SJCRH30 (cell line): ENCODE data around the gene ST6GALNAC3. TPM values are rescaled to one million over a fixed set of nuclear protein-coding genes. Genes with fewer than 3 reads are reported as not detected.

Experiments used
- DNase-seq, 2 experiments: peaks; one replicate each; pipeline ENCODE4 v3.0.0-alpha.2; 2015 to 2020
- H3K27ac ChIP-seq: fragments of 250-450 bp; sonication (Bioruptor Pico); 2 replicates; pipeline ENCODE4 v1.5.1; 2020; ENCODE audit warnings: mild to moderate bottlenecking, moderate library complexity
- H3K27me3 ChIP-seq: fragments of 250-450 bp; sonication (Bioruptor Pico); 2 replicates; pipeline ENCODE4 v1.5.1; 2020; ENCODE audit warnings: mild to moderate bottlenecking, moderate library complexity
- H3K36me3 ChIP-seq: fragments of 250-450 bp; sonication (Bioruptor Pico); 2 replicates; pipeline ENCODE4 v1.5.1; 2020; ENCODE audit warnings: mild to moderate bottlenecking, moderate library complexity
- H3K4me1 ChIP-seq: fragments of 250-450 bp; sonication (Bioruptor Pico); 2 replicates; pipeline ENCODE4 v1.5.1; 2020; ENCODE audit warnings: mild to moderate bottlenecking, moderate library complexity
- H3K4me3 ChIP-seq: fragments of 250-450 bp; sonication (Bioruptor Pico); 2 replicates; pipeline ENCODE4 v1.5.1; 2020; ENCODE audit warnings: mild to moderate bottlenecking, moderate library complexity
- H3K9me3 ChIP-seq: fragments of 250-450 bp; sonication (Bioruptor Pico); replicated peaks from 2 replicates; pipeline ENCODE4 v1.5.1; 2020; ENCODE audit warnings: mild to moderate bottlenecking, moderate library complexity
- total RNA-seq: library from RNA; depleted of rRNA; stranded (reverse); fragments of >200 nt; shearing (Covaris generic); gene quantifications from 2 replicates; pipeline ENCODE4 v1.2.3, GENCODE V29; 2014

The ST6GALNAC3 gene
- total RNA-seq, 1 experiment from 2014 or later: 6.4 TPM

GRCh38 chr1:76191561-76191960 lies 117.0 kb downstream of the ST6GALNAC3 start:
- no peak for DNase-seq
- no peak overlapping the region for H3K27ac ChIP-seq
- H3K36me3 ChIP-seq: no peaks in the 10 kb centered on the region
- H3K9me3 ChIP-seq: no peaks in the 10 kb centered on the region
- H3K27me3 ChIP-seq: no peaks in the 10 kb centered on the region
- no peaks in the 10 kb centered on the region for H3K4me1 ChIP-seq
- H3K4me3 ChIP-seq: no peak overlapping the region

GRCh38 chr1:76198452-76198851 lies 123.9 kb downstream of the ST6GALNAC3 start:
- Histone ChIP-seq H3K4me3 (no peak overlapping the region), H3K27ac (no peak overlapping the region), H3K27me3 (no peaks in the 10 kb centered on the region), H3K4me1 (no peaks in the 10 kb centered on the region), H3K36me3 (no peaks in the 10 kb centered on the region), H3K9me3 (no peaks in the 10 kb centered on the region)
- DNase-seq: peak in 1 of 2 experiments; percentile 28

- H3K36me3 ChIP-seq: no peaks in the 10 kb centered on the region
- no peaks in the 10 kb centered on the region; the same call in 1 of the 2 replicates for H3K9me3 ChIP-seq
- H3K4me3 ChIP-seq: no peak overlapping the region
- no peaks in the 10 kb centered on the region for H3K4me1 ChIP-seq
- H3K27me3 ChIP-seq: no peaks in the 10 kb centered on the region
- H3K27ac ChIP-seq: no peak overlapping the region
- DNase-seq: no peak
These were observed 128.1 kb downstream of the ST6GALNAC3 start for GRCh38 chr1:76202670-76203069.

GRCh38 chr1:76203127-76203526 lies 128.6 kb downstream of the ST6GALNAC3 start:
- no peaks in the 10 kb centered on the region for H3K36me3 ChIP-seq

GRCh38 chr1:76209238-76209637 lies 134.7 kb downstream of the ST6GALNAC3 start:
- Histone ChIP-seq H3K27ac (no peak overlapping the region), H3K9me3 (no peaks in the 10 kb centered on the region; the same call in 1 of the 2 replicates)

More at GRCh38 chr1:76203127-76203526, 128.6 kb downstream of the ST6GALNAC3 start:
- H3K27ac ChIP-seq: no peak overlapping the region
- H3K27me3 ChIP-seq: no peaks in the 10 kb centered on the region
- no peaks in the 10 kb centered on the region for H3K4me1 ChIP-seq
- H3K9me3 ChIP-seq: no peaks in the 10 kb centered on the region; the same call in 1 of the 2 replicates
- DNase-seq: no peak
- H3K4me3 ChIP-seq: no peak overlapping the region

GRCh38 chr1:76209648-76210047 lies 135.1 kb downstream of the ST6GALNAC3 start:
- H3K27me3 ChIP-seq: no peaks in the 10 kb centered on the region
- no peaks in the 10 kb centered on the region for H3K36me3 ChIP-seq
- no peaks in the 10 kb centered on the region; the same call in 1 of the 2 replicates for H3K9me3 ChIP-seq
- H3K27ac ChIP-seq: no peak overlapping the region
- DNase-seq: no peak
- H3K4me1 ChIP-seq: no peaks in the 10 kb centered on the region
- no peak overlapping the region for H3K4me3 ChIP-seq

More at GRCh38 chr1:76209238-76209637, 134.7 kb downstream of the ST6GALNAC3 start:
- no peaks in the 10 kb centered on the region for H3K4me1 ChIP-seq
- H3K4me3 ChIP-seq: no peak overlapping the region
- DNase-seq: no peak
- no peaks in the 10 kb centered on the region for H3K36me3 ChIP-seq
- H3K27me3 ChIP-seq: no peaks in the 10 kb centered on the region

GRCh38 chr1:76210160-76210559 lies 135.6 kb downstream of the ST6GALNAC3 start:
- Histone ChIP-seq H3K4me1 (no peaks in the 10 kb centered on the region), H3K36me3 (no peaks in the 10 kb centered on the region), H3K27ac (no peak overlapping the region), H3K27me3 (no peaks in the 10 kb centered on the region), H3K9me3 (no peaks in the 10 kb centered on the region; the same call in 1 of the 2 replicates), H3K4me3 (no peak overlapping the region)
- no peak for DNase-seq

GRCh38 chr1:76218888-76219287 lies 144.3 kb downstream of the ST6GALNAC3 start:
- H3K36me3 ChIP-seq: no peaks in the 10 kb centered on the region
- no peaks in the 10 kb centered on the region for H3K9me3 ChIP-seq
- DNase-seq: no peak
- no peak overlapping the region for H3K4me3 ChIP-seq
- no peaks in the 10 kb centered on the region for H3K27me3 ChIP-seq
- no peak overlapping the region for H3K27ac ChIP-seq
- H3K4me1 ChIP-seq: no peaks in the 10 kb centered on the region

- no peaks in the 10 kb centered on the region for H3K4me1 ChIP-seq
- no peak for DNase-seq
- no peaks in the 10 kb centered on the region for H3K27me3 ChIP-seq
These were observed 144.8 kb downstream of the ST6GALNAC3 start for GRCh38 chr1:76219366-76219818.

GRCh38 chr1:76224752-76225151 lies 150.2 kb downstream of the ST6GALNAC3 start:
- no peaks in the 10 kb centered on the region for H3K27me3 ChIP-seq
- H3K4me3 ChIP-seq: no peak overlapping the region
- H3K4me1 ChIP-seq: peaks cover 2% of the 10 kb centered on the region; the same call in 1 of the 2 replicates
- H3K27ac ChIP-seq: no peak overlapping the region
- H3K36me3 ChIP-seq: no peaks in the 10 kb centered on the region
- DNase-seq: no peak
- no peaks in the 10 kb centered on the region for H3K9me3 ChIP-seq

More at GRCh38 chr1:76219366-76219818, 144.8 kb downstream of the ST6GALNAC3 start:
- Histone ChIP-seq H3K27ac (no peak overlapping the region), H3K4me3 (no peak overlapping the region), H3K9me3 (no peaks in the 10 kb centered on the region), H3K36me3 (no peaks in the 10 kb centered on the region)

GRCh38 chr1:76225526-76225925 lies 151.0 kb downstream of the ST6GALNAC3 start:
- Histone ChIP-seq H3K27me3 (no peaks in the 10 kb centered on the region), H3K36me3 (no peaks in the 10 kb centered on the region)
- no peak for DNase-seq

GRCh38 chr1:76227621-76228020 lies 153.1 kb downstream of the ST6GALNAC3 start:
- Histone ChIP-seq H3K27ac (no peak overlapping the region), H3K36me3 (no peaks in the 10 kb centered on the region), H3K9me3 (no peaks in the 10 kb centered on the region), H3K4me3 (no peak overlapping the region), H3K4me1 (peaks cover 2% of the 10 kb centered on the region; the same call in 1 of the 2 replicates), H3K27me3 (no peaks in the 10 kb centered on the region)
- DNase-seq: no peak

More at GRCh38 chr1:76225526-76225925, 151.0 kb downstream of the ST6GALNAC3 start:
- Histone ChIP-seq H3K9me3 (no peaks in the 10 kb centered on the region), H3K27ac (no peak overlapping the region), H3K4me1 (peaks cover 2% of the 10 kb centered on the region; the same call in 1 of the 2 replicates), H3K4me3 (no peak overlapping the region)

- H3K27me3 ChIP-seq: no peaks in the 10 kb centered on the region
- no peak overlapping the region for H3K4me3 ChIP-seq
- no peak for DNase-seq
- H3K9me3 ChIP-seq: no peaks in the 10 kb centered on the region
- H3K36me3 ChIP-seq: no peaks in the 10 kb centered on the region
- no peak overlapping the region for H3K27ac ChIP-seq
- H3K4me1 ChIP-seq: peaks cover 2% of the 10 kb centered on the region; the same call in 1 of the 2 replicates
These were observed 154.9 kb downstream of the ST6GALNAC3 start for GRCh38 chr1:76229279-76230005.

- Histone ChIP-seq H3K4me1 (peaks cover 2% of the 10 kb centered on the region; the same call in 1 of the 2 replicates), H3K27ac (no peak overlapping the region), H3K9me3 (no peaks in the 10 kb centered on the region), H3K36me3 (no peaks in the 10 kb centered on the region), H3K4me3 (no peak overlapping the region), H3K27me3 (no peaks in the 10 kb centered on the region)
- DNase-seq: no peak
These were observed 156.3 kb downstream of the ST6GALNAC3 start for GRCh38 chr1:76230842-76231281.

- no peaks in the 10 kb centered on the region for H3K27me3 ChIP-seq
- peaks cover 2% of the 10 kb centered on the region; the same call in 1 of the 2 replicates for H3K4me1 ChIP-seq
- H3K9me3 ChIP-seq: no peaks in the 10 kb centered on the region
- no peak for DNase-seq
- H3K4me3 ChIP-seq: no peak overlapping the region
- H3K36me3 ChIP-seq: no peaks in the 10 kb centered on the region
- H3K27ac ChIP-seq: no peak overlapping the region
These were observed 156.8 kb downstream of the ST6GALNAC3 start for GRCh38 chr1:76231320-76231719.
